IMR-90 (cell line): Measurements from ENCODE around the gene ZDHHC4. TPM values are rescaled to one million over a fixed set of nuclear protein-coding genes. Genes with fewer than 3 reads are reported as not detected.

Experiments
- ATAC-seq: fragments of 200-7000 bp; cut with Tn5 transposase; 2 replicates; pipeline ENCODE4 v1.9.1; 2020; ENCODE audit warnings: low read depth, mild to moderate bottlenecking, moderate library complexity
- BruUV-seq: library from RNA; stranded (reverse); fragments of 400-500 nt; replicated peaks from 2 replicates; lab custom pipeline; 2021; lab: Mats Ljungman, UMichigan
- CTCF ChIA-PET: fragments of 300-600 bp; formaldehyde crosslinking; extraction: SDS; loops from one replicate; lab custom pipeline; 2021; ENCODE audit warnings: antibody characterized with exemption; lab: Yijun Ruan, JAX
- POLR2A ChIA-PET: fragments of 300-600 bp; sonication (Branson Sonifier 250); formaldehyde crosslinking; loops from one replicate; lab custom pipeline; 2022; ENCODE audit warnings: antibody characterized with exemption; ENCODE audit not compliant: unreplicated experiment; lab: Charles Lee
- DNase-seq: peaks from one replicate; pipeline ENCODE4 v3.0.0; 2013
- H2AFZ ChIP-seq: replicated peaks from 2 replicates; pipeline ENCODE3; 2013; ENCODE audit warnings: low read length, mild to moderate bottlenecking; ENCODE audit not compliant: poor library complexity
- H2AK5ac ChIP-seq: 2 replicates; pipeline ENCODE4 v1.6.1; 2013; ENCODE audit warnings: low read depth, low read length, inconsistent platforms
- H2AK9ac ChIP-seq: replicated peaks from 2 replicates; pipeline ENCODE3; 2013; ENCODE audit warnings: mild to moderate bottlenecking, low read depth, low read length, moderate library complexity; ENCODE audit not compliant: poor library complexity
- H2BK120ac ChIP-seq: 2 replicates; pipeline ENCODE4 v1.6.1; 2013; ENCODE audit warnings: low read depth, low read length, inconsistent platforms
- H2BK15ac ChIP-seq: 3 replicates; pipeline ENCODE4 v1.6.1; 2013; ENCODE audit warnings: low read depth, low read length, inconsistent platforms
- H2BK20ac ChIP-seq: 2 replicates; pipeline ENCODE4 v1.6.1; 2013; ENCODE audit warnings: low read depth, mild to moderate bottlenecking, inconsistent platforms, low read length, moderate library complexity
- H2BK5ac ChIP-seq: 2 replicates; pipeline ENCODE4 v1.6.1; 2013; ENCODE audit warnings: mild to moderate bottlenecking, low read depth, low read length, inconsistent platforms; ENCODE audit not compliant: poor library complexity, severe bottlenecking
- H3K14ac ChIP-seq: replicated peaks from 2 replicates; pipeline ENCODE4 v1.6.1; 2013; ENCODE audit warnings: low read depth, low read length, inconsistent platforms
- H3K18ac ChIP-seq: 2 replicates; pipeline ENCODE4 v1.6.1; 2013; ENCODE audit warnings: low read depth, low read length, control low read depth
- H3K23ac ChIP-seq: 2 replicates; pipeline ENCODE4 v1.6.1; 2013; ENCODE audit warnings: low read depth, low read length, inconsistent platforms
- H3K27ac ChIP-seq: 2 replicates; pipeline ENCODE4 v1.5.1; 2013; ENCODE audit warnings: mild to moderate bottlenecking, control low read depth, low read length; ENCODE audit not compliant: insufficient read depth
- H3K27me3 ChIP-seq: 2 replicates; pipeline ENCODE4 v1.6.1; 2013; ENCODE audit warnings: low read length; ENCODE audit not compliant: control insufficient read depth, insufficient read depth
- H3K36me3 ChIP-seq: 2 replicates; pipeline ENCODE4 v1.6.1; 2013; ENCODE audit warnings: low read length, mixed read lengths; ENCODE audit not compliant: control insufficient read depth, insufficient read depth
- H3K4ac ChIP-seq: 2 replicates; pipeline ENCODE4 v1.6.1; 2013; ENCODE audit warnings: low read depth, low read length, inconsistent platforms
- H3K4me1 ChIP-seq: 2 replicates; pipeline ENCODE4 v1.6.1; 2013; ENCODE audit warnings: low read length, mixed read lengths; ENCODE audit not compliant: control insufficient read depth, insufficient read depth
- H3K4me2 ChIP-seq: 2 replicates; pipeline ENCODE4 v1.6.1; 2013; ENCODE audit warnings: low read depth, mild to moderate bottlenecking, control low read depth, low read length, moderate library complexity
- H3K4me3 ChIP-seq: 2 replicates; pipeline ENCODE4 v1.5.1; 2013; ENCODE audit warnings: low read depth, mild to moderate bottlenecking, control low read depth, low read length, moderate library complexity; ENCODE audit not compliant: insufficient read depth
- H3K56ac ChIP-seq: 2 replicates; pipeline ENCODE4 v1.6.1; 2013; ENCODE audit warnings: low read length, inconsistent platforms; ENCODE audit not compliant: insufficient read depth; ENCODE audit errors: extremely low read depth
- H3K79me1 ChIP-seq, 2 experiments: 2 replicates each; pipeline ENCODE4 v1.6.1; 2013; ENCODE audit warnings: low read length in 2 of 2, inconsistent platforms in 1 of 2, low read depth in 1 of 2
- H3K9ac ChIP-seq: 2 replicates; pipeline ENCODE4 v1.6.1; 2013; ENCODE audit warnings: low read depth, low read length, control low read depth
- H3K9me1 ChIP-seq: 2 replicates; pipeline ENCODE4 v1.6.1; 2013; ENCODE audit warnings: low read length, inconsistent platforms; ENCODE audit not compliant: insufficient read depth
- H3K9me3 ChIP-seq: 2 replicates; pipeline ENCODE4 v1.6.1; 2013; ENCODE audit warnings: low read length; ENCODE audit not compliant: control insufficient read depth, insufficient read depth
- H4K20me1 ChIP-seq: 2 replicates; pipeline ENCODE4 v1.6.1; 2013; ENCODE audit warnings: low read length, inconsistent platforms; ENCODE audit not compliant: insufficient read depth
- H4K5ac ChIP-seq: 2 replicates; pipeline ENCODE4 v1.6.1; 2013; ENCODE audit warnings: mild to moderate bottlenecking, low read depth, low read length, control low read depth
- H4K8ac ChIP-seq, 2 experiments: 2 replicates each; pipeline ENCODE4 v1.6.1; 2013; ENCODE audit warnings: low read depth in 2 of 2, low read length in 2 of 2, control low read depth in 1 of 2, inconsistent platforms in 1 of 2
- H4K91ac ChIP-seq: 2 replicates; pipeline ENCODE4 v1.6.1; 2013; ENCODE audit warnings: low read depth, low read length, inconsistent platforms; ENCODE audit not compliant: insufficient read depth
- BHLHE40 ChIP-seq: fragments of 150-350 bp; IDR thresholded peaks from 2 replicates; pipeline ENCODE4 v1.6.1; 2016; ENCODE audit warnings: mild to moderate bottlenecking, low read depth, low read length
- CHD1 ChIP-seq: IDR thresholded peaks from 2 replicates; pipeline ENCODE4 v1.6.1; 2012; ENCODE audit warnings: low read depth, low read length, improper control_type of control experiment
- FOS ChIP-seq: fragments of 150-350 bp; IDR thresholded peaks from 2 replicates; pipeline ENCODE4 v1.6.1; 2016; ENCODE audit warnings: low read depth, low read length
- MAFK ChIP-seq: IDR thresholded peaks from 2 replicates; pipeline ENCODE4 v1.6.1; 2012; ENCODE audit warnings: low read depth, low read length, improper control_type of control experiment
- MAZ ChIP-seq: IDR thresholded peaks from 2 replicates; pipeline ENCODE4 v1.6.1; 2012; ENCODE audit warnings: low read depth, mild to moderate bottlenecking, low read length, improper control_type of control experiment, moderate library complexity, borderline replicate concordance
- MXI1 ChIP-seq: IDR thresholded peaks from 2 replicates; pipeline ENCODE4 v1.6.1; 2012; ENCODE audit warnings: low read depth, mild to moderate bottlenecking, low read length, moderate library complexity, borderline replicate concordance
- NFE2L2 ChIP-seq: fragments of 150-350 bp; IDR thresholded peaks from 2 replicates; pipeline ENCODE4 v1.6.1; 2016; ENCODE audit warnings: low read depth, mild to moderate bottlenecking, low read length
- POLR2A ChIP-seq: IDR thresholded peaks from 2 replicates; pipeline ENCODE4 v1.6.1; 2012; ENCODE audit warnings: mild to moderate bottlenecking, low read depth, low read length
- RAD21 ChIP-seq: IDR thresholded peaks from 2 replicates; pipeline ENCODE4 v1.6.1; 2012; ENCODE audit warnings: low read length, improper control_type of control experiment
- RCOR1 ChIP-seq: IDR thresholded peaks from 2 replicates; pipeline ENCODE4 v1.6.1; 2012; ENCODE audit warnings: mild to moderate bottlenecking, low read length, improper control_type of control experiment; ENCODE audit not compliant: insufficient replicate concordance
- SMC3 ChIP-seq: fragments of 150-350 bp; IDR thresholded peaks from 2 replicates; pipeline ENCODE4 v1.6.1; 2016; ENCODE audit warnings: low read depth, mild to moderate bottlenecking, antibody characterized with exemption, low read length, moderate library complexity
- WGBS, 2 experiments: methylation state at CpG; one replicate each; pipeline versions ENCODE4 v1.1.5 to v1.1.7; 2013; ENCODE audit warnings: missing lambda C conversion rate in 2 of 2; ENCODE audit not compliant: insufficient read length in 1 of 2; ENCODE audit errors: extremely low coverage in 2 of 2; 5-methylcytosine and 5-hydroxymethylcytosine counted together
- dilution Hi-C: fragments of 300-500 bp; cut with HindIII; formaldehyde crosslinking; loops from one replicate; pipeline ENCODE4 v1.14.3; 2018; ENCODE audit warnings: low sequenced_read_pairs; ENCODE audit not compliant: unreplicated experiment
- in situ Hi-C: fragments of 300-500 bp; cut with MboI; formaldehyde crosslinking; loops from 3 replicates; pipeline ENCODE4 v1.14.3; 2019; ENCODE audit warnings: low sequenced_read_pairs, inconsistent platforms, mixed read lengths
- intact Hi-C: fragments of 100-400 bp; cut with micrococcal nuclease; formaldehyde crosslinking; loops from 2 replicates; pipeline ENCODE4 v1.10.0; 2022
- polyA plus RNA-seq, 3 experiments: library from polyadenylated mRNA; depleted of rRNA; stranded (reverse); fragments of >200 nt; gene quantifications; 2 replicates each; pipeline ENCODE4 v1.2.3, GENCODE V29; 2012; ENCODE audit warnings: low replicate concordance in 1 of 3
- total RNA-seq: library from RNA; depleted of rRNA; stranded (reverse); fragments of >200 nt; gene quantifications from 2 replicates; pipeline ENCODE4 v1.2.3, GENCODE V29; 2012
- TF ChIP-seq, protein P1 (sequence below): conservative IDR thresholded peaks from 2 replicates; pipeline ENCODE4 v1.5.1; 2012; ENCODE audit warnings: mild to moderate bottlenecking, low read depth, low read length, improper control_type of control experiment
- TF ChIP-seq, protein P2 (sequence below): fragments of 150-350 bp; IDR thresholded peaks from 2 replicates; pipeline ENCODE4 v1.6.1; 2017; ENCODE audit warnings: mild to moderate bottlenecking, antibody characterized with exemption, low read length, low read depth
- TF ChIP-seq, protein P3 (sequence below): fragments of 150-350 bp; IDR thresholded peaks from 2 replicates; pipeline ENCODE4 v1.6.1; 2016; ENCODE audit warnings: low read depth, mild to moderate bottlenecking, low read length, moderate library complexity, borderline replicate concordance

The ZDHHC4 gene
- total and polyA plus RNA-seq, 2 of the 4 experiments (the other 2 are of a cell fraction): 43.9 to 58.3 TPM

DNA sequence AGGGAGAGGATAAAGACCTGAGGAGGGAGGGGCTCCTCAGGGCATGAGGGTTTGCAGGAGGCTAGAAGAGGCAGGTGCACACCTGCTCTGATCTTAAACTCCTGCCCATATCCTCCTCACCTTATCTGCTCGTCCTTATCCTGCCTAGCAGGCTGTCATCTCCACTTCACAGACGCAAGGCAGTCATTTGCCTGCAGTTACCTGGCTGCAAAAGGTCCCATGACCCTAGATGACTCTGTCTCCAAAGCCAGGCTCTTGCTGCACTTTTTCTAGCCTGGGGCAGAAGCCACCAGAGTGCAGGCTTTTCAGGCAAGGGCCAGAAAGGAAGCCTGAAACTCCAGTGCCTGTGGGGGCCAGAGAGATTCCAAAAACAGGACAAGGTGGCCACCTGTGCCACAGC lies 36.5 kb downstream of the ZDHHC4 start:
- TF ChIP-seq MAFK (no peak), RCOR1 (no peak), MXI1 (no peak), BHLHE40 (no peak), FOS (no peak), NFE2L2 (no peak), POLR2A (no peak), SMC3 (no peak), MAZ (no peak), RAD21 (no peak), CHD1 (no peak)
- TF ChIP-seq, protein P1, sequence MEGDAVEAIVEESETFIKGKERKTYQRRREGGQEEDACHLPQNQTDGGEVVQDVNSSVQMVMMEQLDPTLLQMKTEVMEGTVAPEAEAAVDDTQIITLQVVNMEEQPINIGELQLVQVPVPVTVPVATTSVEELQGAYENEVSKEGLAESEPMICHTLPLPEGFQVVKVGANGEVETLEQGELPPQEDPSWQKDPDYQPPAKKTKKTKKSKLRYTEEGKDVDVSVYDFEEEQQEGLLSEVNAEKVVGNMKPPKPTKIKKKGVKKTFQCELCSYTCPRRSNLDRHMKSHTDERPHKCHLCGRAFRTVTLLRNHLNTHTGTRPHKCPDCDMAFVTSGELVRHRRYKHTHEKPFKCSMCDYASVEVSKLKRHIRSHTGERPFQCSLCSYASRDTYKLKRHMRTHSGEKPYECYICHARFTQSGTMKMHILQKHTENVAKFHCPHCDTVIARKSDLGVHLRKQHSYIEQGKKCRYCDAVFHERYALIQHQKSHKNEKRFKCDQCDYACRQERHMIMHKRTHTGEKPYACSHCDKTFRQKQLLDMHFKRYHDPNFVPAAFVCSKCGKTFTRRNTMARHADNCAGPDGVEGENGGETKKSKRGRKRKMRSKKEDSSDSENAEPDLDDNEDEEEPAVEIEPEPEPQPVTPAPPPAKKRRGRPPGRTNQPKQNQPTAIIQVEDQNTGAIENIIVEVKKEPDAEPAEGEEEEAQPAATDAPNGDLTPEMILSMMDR: no peak
- TF ChIP-seq, protein P2, sequence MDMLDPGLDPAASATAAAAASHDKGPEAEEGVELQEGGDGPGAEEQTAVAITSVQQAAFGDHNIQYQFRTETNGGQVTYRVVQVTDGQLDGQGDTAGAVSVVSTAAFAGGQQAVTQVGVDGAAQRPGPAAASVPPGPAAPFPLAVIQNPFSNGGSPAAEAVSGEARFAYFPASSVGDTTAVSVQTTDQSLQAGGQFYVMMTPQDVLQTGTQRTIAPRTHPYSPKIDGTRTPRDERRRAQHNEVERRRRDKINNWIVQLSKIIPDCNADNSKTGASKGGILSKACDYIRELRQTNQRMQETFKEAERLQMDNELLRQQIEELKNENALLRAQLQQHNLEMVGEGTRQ: no peak
- TF ChIP-seq, protein P3, sequence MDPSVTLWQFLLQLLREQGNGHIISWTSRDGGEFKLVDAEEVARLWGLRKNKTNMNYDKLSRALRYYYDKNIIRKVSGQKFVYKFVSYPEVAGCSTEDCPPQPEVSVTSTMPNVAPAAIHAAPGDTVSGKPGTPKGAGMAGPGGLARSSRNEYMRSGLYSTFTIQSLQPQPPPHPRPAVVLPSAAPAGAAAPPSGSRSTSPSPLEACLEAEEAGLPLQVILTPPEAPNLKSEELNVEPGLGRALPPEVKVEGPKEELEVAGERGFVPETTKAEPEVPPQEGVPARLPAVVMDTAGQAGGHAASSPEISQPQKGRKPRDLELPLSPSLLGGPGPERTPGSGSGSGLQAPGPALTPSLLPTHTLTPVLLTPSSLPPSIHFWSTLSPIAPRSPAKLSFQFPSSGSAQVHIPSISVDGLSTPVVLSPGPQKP: no peak
- Histone ChIP-seq H3K4me2 (no peak overlapping the region), H3K56ac (no peak overlapping the region), H2BK5ac (no peak overlapping the region), H4K91ac (no peak overlapping the region), H3K9me1 (no peaks in the 10 kb centered on the region), H3K27ac (no peak overlapping the region), H3K4me1 (peaks cover 3% of the 10 kb centered on the region; the same call in 1 of the 2 replicates), H3K27me3 (peaks cover 6% of the 10 kb centered on the region; the same call in 1 of the 2 replicates), H3K23ac (no peak overlapping the region), H2AK5ac (no peak overlapping the region), H4K20me1 (no peaks in the 10 kb centered on the region), H3K18ac (no peak overlapping the region), H2AFZ (no peak overlapping the region), H2BK120ac (no peak overlapping the region), H3K14ac (no peak overlapping the region), H2BK20ac (no peak overlapping the region), H4K8ac (no peak overlapping the region), H4K5ac (no peak overlapping the region), H2BK15ac (no peak overlapping the region), H3K4ac (no peak overlapping the region), H3K79me1 (no peaks in the 10 kb centered on the region), H3K9me3 (no peaks in the 10 kb centered on the region), H2AK9ac (peak overlapping the region; percentile 78), H3K4me3 (no peak overlapping the region), H3K9ac (no peak overlapping the region), H3K36me3 (peaks cover 3% of the 10 kb centered on the region; the same call in 1 of the 2 replicates)
- POLR2A ChIA-PET: no interaction called here
- DNase-seq (no peak), ATAC-seq (no peak)
- WGBS, 2 experiments: no CpG with 5 or more reads among the region's 2 CpGs
- intact Hi-C loops (no loop called here), dilution Hi-C loops (no loop called here), in situ Hi-C loops (no loop called here)
- BruUV-seq: no TSS peak
- CTCF ChIA-PET: no interaction called here
